Measurements from ENCODE around the gene LILRB4.
"Not testable (repeated sequence)": the region's sequence is repeated elsewhere in the genome, so short reads cannot be mapped to it uniquely, and the experiment has no call there.

LILRB4 gene

GRCh38 chr19:54668353-54668752 is 5.6 kb downstream of the LILRB4 start:
- Histone ChIP-seq H3K27me3 (ENCODE audit: control insufficient read depth, insufficient read depth, low read length) (no peaks in the 10 kb centered on the region), H3K36me3 (ENCODE audit: control insufficient read depth, insufficient read depth, low read length) (no peaks in the 10 kb centered on the region), H3K27ac (ENCODE audit: low read length) (no peak overlapping the region), H3K9me3 (ENCODE audit: control insufficient read depth, insufficient read depth, low read length) (peaks cover 27% of the 10 kb centered on the region), H3K4me3 (ENCODE audit: low read length) (no peak overlapping the region), H3K4me1 (ENCODE audit: control insufficient read depth, insufficient read depth, low read length) (no peaks in the 10 kb centered on the region; the same call in 1 of the 2 replicates)
- no peak for DNase-seq (ENCODE audit: low read depth, low spot score)
- WGBS (ENCODE audit: insufficient coverage, insufficient read length), result no CpG with 5 or more reads among the region's 1 CpG

GRCh38 chr19:54670576-54671357 is 8.0 kb downstream of the LILRB4 start:
- no peak for DNase-seq (ENCODE audit: low read depth, low spot score)
- Histone ChIP-seq H3K27ac (ENCODE audit: low read length) (no peak overlapping the region), H3K9me3 (ENCODE audit: control insufficient read depth, insufficient read depth, low read length) (peaks cover 11% of the 10 kb centered on the region), H3K4me3 (ENCODE audit: low read length) (no peak overlapping the region), H3K4me1 (ENCODE audit: control insufficient read depth, insufficient read depth, low read length) (no peaks in the 10 kb centered on the region; the same call in 1 of the 2 replicates), H3K36me3 (ENCODE audit: control insufficient read depth, insufficient read depth, low read length) (no peaks in the 10 kb centered on the region), H3K27me3 (ENCODE audit: control insufficient read depth, insufficient read depth, low read length) (no peaks in the 10 kb centered on the region)
- no CpG with 5 or more reads among the region's 3 CpGs for WGBS (ENCODE audit: insufficient coverage, insufficient read length)

GRCh38 chr19:54673222-54673621 is 10.4 kb downstream of the LILRB4 start:
- H3K4me1 ChIP-seq (ENCODE audit: control insufficient read depth, insufficient read depth, low read length), result no peaks in the 10 kb centered on the region
- no peak overlapping the region for H3K4me3 ChIP-seq (ENCODE audit: low read length)
- H3K27ac ChIP-seq (ENCODE audit: low read length), result no peak overlapping the region
- WGBS (ENCODE audit: insufficient coverage, insufficient read length), result no CpG with 5 or more reads among the region's 1 CpG
- no peaks in the 10 kb centered on the region for H3K27me3 ChIP-seq (ENCODE audit: control insufficient read depth, insufficient read depth, low read length)
- peaks cover 7% of the 10 kb centered on the region; the same call in 1 of the 2 replicates for H3K9me3 ChIP-seq (ENCODE audit: control insufficient read depth, insufficient read depth, low read length)
- no peak for DNase-seq (ENCODE audit: low read depth, low spot score)
- H3K36me3 ChIP-seq (ENCODE audit: control insufficient read depth, insufficient read depth, low read length), result no peaks in the 10 kb centered on the region

GRCh38 chr19:54674021-54674617 is 11.3 kb downstream of the LILRB4 start:
- H3K9me3 ChIP-seq (ENCODE audit: control insufficient read depth, insufficient read depth, low read length), result peaks cover 7% of the 10 kb centered on the region
- no peak overlapping the region for H3K27ac ChIP-seq (ENCODE audit: low read length)
- no peaks in the 10 kb centered on the region for H3K4me1 ChIP-seq (ENCODE audit: control insufficient read depth, insufficient read depth, low read length)
- no CpG with 5 or more reads among the region's 2 CpGs for WGBS (ENCODE audit: insufficient coverage, insufficient read length)
- H3K4me3 ChIP-seq (ENCODE audit: low read length), result no peak overlapping the region
- no peaks in the 10 kb centered on the region for H3K27me3 ChIP-seq (ENCODE audit: control insufficient read depth, insufficient read depth, low read length)
- DNase-seq (ENCODE audit: low read depth, low spot score), result peak; percentile 2
- no peaks in the 10 kb centered on the region for H3K36me3 ChIP-seq (ENCODE audit: control insufficient read depth, insufficient read depth, low read length)

- not testable (repeated sequence) for H3K27ac ChIP-seq (ENCODE audit: low read length); H3K9me3 ChIP-seq (ENCODE audit: control insufficient read depth, insufficient read depth, low read length); H3K27me3 ChIP-seq (ENCODE audit: control insufficient read depth, insufficient read depth, low read length); H3K36me3 ChIP-seq (ENCODE audit: control insufficient read depth, insufficient read depth, low read length); H3K4me3 ChIP-seq (ENCODE audit: low read length); H3K4me1 ChIP-seq (ENCODE audit: control insufficient read depth, insufficient read depth, low read length)
- no CpG with 5 or more reads among the region's 10 CpGs for WGBS (ENCODE audit: insufficient coverage, insufficient read length)
- DNase-seq (ENCODE audit: low read depth, low spot score), result peak; percentile 4
These were observed 13.5 kb downstream of the LILRB4 start for GRCh38 chr19:54676210-54676834.

GRCh38 chr19:54677217-54677616 is 14.4 kb downstream of the LILRB4 start:
- Histone ChIP-seq H3K9me3 (ENCODE audit: control insufficient read depth, insufficient read depth, low read length) (peaks cover 3% of the 10 kb centered on the region), H3K4me1 (ENCODE audit: control insufficient read depth, insufficient read depth, low read length) (no peaks in the 10 kb centered on the region), H3K27me3 (ENCODE audit: control insufficient read depth, insufficient read depth, low read length) (no peaks in the 10 kb centered on the region), H3K36me3 (ENCODE audit: control insufficient read depth, insufficient read depth, low read length) (no peaks in the 10 kb centered on the region), H3K27ac (ENCODE audit: low read length) (no peak overlapping the region), H3K4me3 (ENCODE audit: low read length) (no peak overlapping the region)
- DNase-seq (ENCODE audit: low read depth, low spot score), result no peak
- WGBS (ENCODE audit: insufficient coverage, insufficient read length), result no CpG with 5 or more reads among the region's 4 CpGs

- H3K9me3 ChIP-seq (ENCODE audit: control insufficient read depth, insufficient read depth, low read length); DNase-seq (ENCODE audit: low read depth, low spot score); H3K27ac ChIP-seq (ENCODE audit: low read length); H3K4me1 ChIP-seq (ENCODE audit: control insufficient read depth, insufficient read depth, low read length); H3K4me3 ChIP-seq (ENCODE audit: low read length); H3K36me3 ChIP-seq (ENCODE audit: control insufficient read depth, insufficient read depth, low read length); H3K27me3 ChIP-seq (ENCODE audit: control insufficient read depth, insufficient read depth, low read length): not testable (repeated sequence)
- WGBS (ENCODE audit: insufficient coverage, insufficient read length), result no CpG with 5 or more reads among the region's 12 CpGs
These were observed 18.8 kb downstream of the LILRB4 start for GRCh38 chr19:54681596-54681995.

GRCh38 chr19:54682306-54682856 is 19.6 kb downstream of the LILRB4 start:
- Histone ChIP-seq H3K4me1 (ENCODE audit: control insufficient read depth, insufficient read depth, low read length) (no peaks in the 10 kb centered on the region), H3K4me3 (ENCODE audit: low read length) (no peak overlapping the region; the same call in 1 of the 2 replicates), H3K27me3 (ENCODE audit: control insufficient read depth, insufficient read depth, low read length) (no peaks in the 10 kb centered on the region), H3K27ac (ENCODE audit: low read length) (no peak overlapping the region), H3K36me3 (ENCODE audit: control insufficient read depth, insufficient read depth, low read length) (no peaks in the 10 kb centered on the region), H3K9me3 (ENCODE audit: control insufficient read depth, insufficient read depth, low read length) (peaks cover 2% of the 10 kb centered on the region)
- DNase-seq (ENCODE audit: low read depth, low spot score), result no peak
- WGBS (ENCODE audit: insufficient coverage, insufficient read length), result no CpG with 5 or more reads among the region's 7 CpGs

GRCh38 chr19:54684527-54684926 is 21.7 kb downstream of the LILRB4 start:
- DNase-seq (ENCODE audit: low read depth, low spot score), result no peak
- H3K9me3 ChIP-seq (ENCODE audit: control insufficient read depth, insufficient read depth, low read length), result peaks cover 3% of the 10 kb centered on the region
- H3K4me1 ChIP-seq (ENCODE audit: control insufficient read depth, insufficient read depth, low read length), result no peaks in the 10 kb centered on the region
- no peaks in the 10 kb centered on the region for H3K36me3 ChIP-seq (ENCODE audit: control insufficient read depth, insufficient read depth, low read length)
- no peak overlapping the region for H3K27ac ChIP-seq (ENCODE audit: low read length)
- WGBS (ENCODE audit: insufficient coverage, insufficient read length), result no CpG with 5 or more reads among the region's 3 CpGs
- no peaks in the 10 kb centered on the region for H3K27me3 ChIP-seq (ENCODE audit: control insufficient read depth, insufficient read depth, low read length)
- H3K4me3 ChIP-seq (ENCODE audit: low read length), result no peak overlapping the region

- Histone ChIP-seq H3K27ac (ENCODE audit: low read length) (no peak overlapping the region), H3K36me3 (ENCODE audit: control insufficient read depth, insufficient read depth, low read length) (no peaks in the 10 kb centered on the region), H3K4me3 (ENCODE audit: low read length) (no peak overlapping the region), H3K27me3 (ENCODE audit: control insufficient read depth, insufficient read depth, low read length) (no peaks in the 10 kb centered on the region), H3K9me3 (ENCODE audit: control insufficient read depth, insufficient read depth, low read length) (peaks cover 6% of the 10 kb centered on the region), H3K4me1 (ENCODE audit: control insufficient read depth, insufficient read depth, low read length) (no peaks in the 10 kb centered on the region)
- no CpG with 5 or more reads among the region's 9 CpGs for WGBS (ENCODE audit: insufficient coverage, insufficient read length)
- no peak for DNase-seq (ENCODE audit: low read depth, low spot score)
These were observed 29.0 kb downstream of the LILRB4 start for GRCh38 chr19:54691582-54692297.

Measured in iPS DF 6.9 (cell line).